Ovary (tissue), 3 donors: ENCODE results near the gene ATP13A4.

ENCODE experiments used
- EP300 ChIP-seq: sonication (generic); formaldehyde crosslinking; IDR thresholded peaks from one replicate; pipeline ENCODE4 v1.6.1; 2017; ENCODE audit warnings: antibody characterized with exemption
- POLR2A ChIP-seq: fragments of 450-650 bp; IDR thresholded peaks from one replicate; pipeline ENCODE4 v1.6.1; 2017; ENCODE audit warnings: antibody characterized with exemption, mild to moderate bottlenecking, moderate library complexity
- TF ChIP-seq, protein P1 (sequence below), 3 donors: fragments of 450-650 bp in 2 of 3; fragments of 200-600 bp in 1 of 3; IDR thresholded peaks; one replicate each; pipeline versions ENCODE4 v1.5.1 to v1.8.0; 2016 to 2022; ENCODE audit warnings: antibody characterized with exemption in 3 of 3, mild to moderate bottlenecking in 1 of 3
- donor health status: DM: no; HTN: no; CAD: no.

DNA sequence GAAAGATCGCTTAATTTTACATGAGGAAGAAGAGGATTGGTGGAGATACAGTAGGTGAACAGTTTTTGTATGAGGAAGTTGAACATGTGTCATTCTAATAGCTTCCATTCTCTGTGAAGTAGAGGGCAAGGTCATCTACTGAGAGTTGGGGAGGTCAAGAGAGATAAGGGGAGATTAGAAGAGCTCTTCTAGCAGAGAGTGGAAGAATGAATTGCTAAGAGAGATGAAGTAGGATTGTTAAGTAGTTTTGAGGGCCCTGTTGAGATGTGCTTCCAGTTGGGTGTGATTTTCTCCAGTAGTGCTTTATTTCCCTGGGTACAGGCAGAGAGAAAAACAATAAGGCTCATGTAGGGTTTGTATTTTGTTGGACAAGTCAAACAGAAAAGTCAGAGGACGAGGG is 43.5 kb upstream of the ATP13A4 start:
- TF ChIP-seq, protein P1, sequence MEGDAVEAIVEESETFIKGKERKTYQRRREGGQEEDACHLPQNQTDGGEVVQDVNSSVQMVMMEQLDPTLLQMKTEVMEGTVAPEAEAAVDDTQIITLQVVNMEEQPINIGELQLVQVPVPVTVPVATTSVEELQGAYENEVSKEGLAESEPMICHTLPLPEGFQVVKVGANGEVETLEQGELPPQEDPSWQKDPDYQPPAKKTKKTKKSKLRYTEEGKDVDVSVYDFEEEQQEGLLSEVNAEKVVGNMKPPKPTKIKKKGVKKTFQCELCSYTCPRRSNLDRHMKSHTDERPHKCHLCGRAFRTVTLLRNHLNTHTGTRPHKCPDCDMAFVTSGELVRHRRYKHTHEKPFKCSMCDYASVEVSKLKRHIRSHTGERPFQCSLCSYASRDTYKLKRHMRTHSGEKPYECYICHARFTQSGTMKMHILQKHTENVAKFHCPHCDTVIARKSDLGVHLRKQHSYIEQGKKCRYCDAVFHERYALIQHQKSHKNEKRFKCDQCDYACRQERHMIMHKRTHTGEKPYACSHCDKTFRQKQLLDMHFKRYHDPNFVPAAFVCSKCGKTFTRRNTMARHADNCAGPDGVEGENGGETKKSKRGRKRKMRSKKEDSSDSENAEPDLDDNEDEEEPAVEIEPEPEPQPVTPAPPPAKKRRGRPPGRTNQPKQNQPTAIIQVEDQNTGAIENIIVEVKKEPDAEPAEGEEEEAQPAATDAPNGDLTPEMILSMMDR (IDR thresholded peaks at IDR 0.05): no peak
- no peak for TF ChIP-seq EP300
- TF ChIP-seq POLR2A: no peak
